GM18907 (cell line): ENCODE results near the gene GYPA.
"Not testable (repeated sequence)": the region's sequence is repeated elsewhere in the genome, so short reads cannot be mapped to it uniquely, and the experiment has no call there.

Source experiments
- ATAC-seq: cut with Tn5 transposase; IDR thresholded peaks from one replicate; pipeline ENCODE4 v1.9.1; 2021; ENCODE audit warnings: mild to moderate bottlenecking, moderate library complexity; ENCODE audit not compliant: unreplicated experiment

The GYPA gene

GRCh38 chr4:144129336-144129875 is 11.1 kb downstream of the GYPA start:
- not testable (repeated sequence) for ATAC-seq

GRCh38 chr4:144128709-144129320 is 11.7 kb downstream of the GYPA start:
- ATAC-seq, result not testable (repeated sequence)

GRCh38 chr4:144125109-144125508 is 15.4 kb downstream of the GYPA start:
- ATAC-seq, result not testable (repeated sequence)

GRCh38 chr4:144123982-144124635 is 16.4 kb downstream of the GYPA start:
- ATAC-seq, result not testable (repeated sequence)

GRCh38 chr4:144123269-144123668 is 17.2 kb downstream of the GYPA start:
- not testable (repeated sequence) for ATAC-seq

- not testable (repeated sequence) for ATAC-seq
Measured at GRCh38 chr4:144119752-144120151, 20.8 kb downstream of the GYPA start.

GRCh38 chr4:144115519-144115918 is 25.0 kb downstream of the GYPA start:
- ATAC-seq, result no peak

GRCh38 chr4:144113546-144113945 is 27.0 kb downstream of the GYPA start:
- no peak for ATAC-seq

- ATAC-seq, result no peak
Measured at GRCh38 chr4:144104509-144105130, 35.9 kb downstream of the GYPA start.

- ATAC-seq, result not testable (repeated sequence)
Measured at GRCh38 chr4:144097776-144098175, 42.7 kb downstream of the GYPA start.

GRCh38 chr4:144093995-144094394 is 46.5 kb downstream of the GYPA start:
- not testable (repeated sequence) for ATAC-seq

GRCh38 chr4:144091181-144091580 is 49.3 kb downstream of the GYPA start:
- ATAC-seq, result not testable (repeated sequence)

- no peak for ATAC-seq
Measured at GRCh38 chr4:144090744-144091143, 49.8 kb downstream of the GYPA start.

GRCh38 chr4:144082053-144082452 is 58.5 kb downstream of the GYPA start:
- not testable (repeated sequence) for ATAC-seq

- not testable (repeated sequence) for ATAC-seq
Measured at GRCh38 chr4:144080135-144080534, 60.4 kb downstream of the GYPA start.

- ATAC-seq, result not testable (repeated sequence)
Measured at GRCh38 chr4:144078746-144079145, 61.8 kb downstream of the GYPA start.

GRCh38 chr4:144061556-144061955 is 79.0 kb downstream of the GYPA start:
- ATAC-seq, result not testable (repeated sequence)

GRCh38 chr4:144060234-144060859 is 80.2 kb downstream of the GYPA start:
- ATAC-seq, result not testable (repeated sequence)
